Naive thymus-derived CD8-positive, alpha-beta T cell (primary cell): ENCODE data around the gene GLRA3. TPM values are rescaled to one million over a fixed set of nuclear protein-coding genes. Genes with fewer than 3 reads are reported as not detected.

Experiments
- ATAC-seq, 2 donors: fragments of 150-1000 bp; cut with Tn5 transposase in 1 of 2; sonication (Bioruptor Pico), chemical (Tn5 transposase) in 1 of 2; 1 replicate in 1 of 2; 2 replicates in 1 of 2; pipeline ENCODE4 v1.10.0; 2021; ENCODE audit warnings: mild to moderate bottlenecking in 2 of 2, moderate library complexity in 2 of 2
- POLR2A ChIA-PET: fragments of 350-600 bp; sonication (Branson Sonifier 250); formaldehyde crosslinking; loops from one replicate; lab custom pipeline; 2021; ENCODE audit warnings: antibody characterized with exemption; lab: Charles Lee
- DNase-seq, 10 donors: peaks; one replicate each; pipeline versions ENCODE4 v3.0.0 to v3.0.0-alpha.2; 2020 to 2022
- H3K27ac Mint-ChIP-seq, 10 donors: one replicate each; pipeline ENCODE4 v1.8.0; 2020 to 2022; ENCODE audit warnings: mild to moderate bottlenecking in 10 of 10, mixed read lengths in 10 of 10, moderate library complexity in 4 of 10, inconsistent platforms in 1 of 10
- H3K27me3 Mint-ChIP-seq, 5 donors: one replicate each; pipeline ENCODE4 v1.8.0; 2021 to 2022; ENCODE audit warnings: mixed read lengths in 5 of 5
- H3K36me3 Mint-ChIP-seq, 3 donors: one replicate each; pipeline ENCODE4 v1.8.0; 2020 to 2022; ENCODE audit warnings: mixed read lengths in 3 of 3, mild to moderate bottlenecking in 2 of 3, inconsistent platforms in 1 of 3
- H3K4me1 Mint-ChIP-seq, 4 donors: one replicate each; pipeline ENCODE4 v1.8.0; 2021 to 2022; ENCODE audit warnings: mixed read lengths in 4 of 4
- H3K4me3 Mint-ChIP-seq, 10 donors: one replicate each; pipeline ENCODE4 v1.8.0; 2020 to 2022; ENCODE audit warnings: mild to moderate bottlenecking in 10 of 10, mixed read lengths in 10 of 10, moderate library complexity in 6 of 10, inconsistent platforms in 1 of 10
- H3K9me3 Mint-ChIP-seq, 9 donors: one replicate each; pipeline ENCODE4 v1.8.0; 2020 to 2022; ENCODE audit warnings: mixed read lengths in 9 of 9, mild to moderate bottlenecking in 3 of 9, inconsistent platforms in 1 of 9, moderate library complexity in 1 of 9
- polyA plus RNA-seq, 3 donors: library from polyadenylated mRNA; unstranded; fragments of 300-500 nt; fragmentation: Illumina TruSeq; gene quantifications; one replicate each; pipeline ENCODE4 v1.2.3, GENCODE V29; 2021
- total RNA-seq, 8 experiments: library from RNA in 2 of 8; stranded (reverse) in 2 of 8; gene quantifications; one replicate each; pipeline ENCODE4 v1.2.3 and lab custom pipeline; 2021 to 2026

GLRA3 gene
- total and polyA plus RNA-seq, 5 experiments from 2014 or later, result not detected

DNA sequence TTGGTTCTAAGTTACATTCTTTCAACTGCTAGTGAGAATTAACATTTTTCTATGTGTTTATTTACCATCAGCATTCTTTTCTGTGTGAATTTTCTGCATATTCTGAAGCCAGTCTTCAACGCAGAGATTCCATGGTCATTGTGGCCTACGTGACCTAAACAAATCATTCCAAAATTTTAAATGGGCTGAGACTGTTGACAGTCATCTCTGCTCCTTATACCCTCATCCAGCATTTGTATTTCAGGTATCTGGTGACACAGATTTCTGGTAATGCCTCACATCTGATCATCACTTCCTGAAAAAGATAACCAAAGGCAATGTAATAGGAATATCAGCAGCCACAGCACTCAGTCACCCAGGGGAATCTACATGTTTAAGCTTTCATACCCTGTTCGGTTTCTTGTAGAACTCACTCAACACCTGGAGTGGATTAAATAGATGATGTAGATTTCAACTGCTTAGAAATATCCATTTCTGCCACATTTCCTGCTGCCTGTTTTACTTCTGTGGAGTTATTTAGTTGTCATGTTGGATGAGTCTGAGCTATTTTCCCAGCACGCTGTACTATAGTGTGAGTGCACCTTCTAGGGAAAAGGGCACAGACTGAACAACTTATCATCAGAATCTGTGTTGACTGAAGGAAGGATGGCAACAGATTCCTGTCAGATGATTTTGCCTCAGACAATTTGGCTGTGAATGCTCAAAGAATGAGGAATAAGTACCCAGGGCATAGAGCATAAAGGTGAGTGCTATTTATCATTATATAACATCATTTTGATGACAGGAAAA, 233.7 kb downstream of the GLRA3 start:
- ATAC-seq (no peak), DNase-seq (no peak)
- POLR2A ChIA-PET, result no interaction called here
- Mint-ChIP-seq H3K4me3 (no peak overlapping the region), H3K36me3 (no peaks in the 10 kb centered on the region), H3K9me3 (peaks cover 0 to 9% (median 0%) of the 10 kb centered on the region in 9 donors), H3K27ac (no peak overlapping the region), H3K4me1 (peaks cover 3 to 19% (median 11%) of the 10 kb centered on the region in 4 donors), H3K27me3 (no peaks in the 10 kb centered on the region)

DNA sequence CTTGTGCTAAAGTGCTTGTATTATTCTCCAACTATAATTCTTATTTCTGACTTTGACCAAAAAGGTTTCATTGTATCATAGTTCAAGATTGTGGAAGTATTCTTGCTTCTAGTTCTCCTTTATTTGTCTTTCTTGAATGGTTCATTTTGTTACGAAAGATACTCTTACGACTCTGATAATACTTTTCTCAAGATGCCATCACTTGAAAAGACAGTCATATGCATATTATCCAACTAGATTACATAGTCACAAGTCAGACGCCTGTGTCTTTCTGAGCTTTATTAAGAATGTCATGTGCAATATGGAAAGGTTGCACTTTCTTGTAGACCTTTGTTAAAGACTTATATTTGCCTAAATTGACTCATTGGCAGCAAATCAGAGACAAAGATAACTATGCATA, 235.3 kb downstream of the GLRA3 start:
- DNase-seq (no peak), ATAC-seq (no peak)
- no peak overlapping the region for H3K27ac Mint-ChIP-seq
- no peaks in the 10 kb centered on the region for H3K27me3 Mint-ChIP-seq
- no peaks in the 10 kb centered on the region for H3K36me3 Mint-ChIP-seq
- peaks cover 0 to 8% (median 0%) of the 10 kb centered on the region in 9 donors for H3K9me3 Mint-ChIP-seq
- no peak overlapping the region for H3K4me3 Mint-ChIP-seq
- H3K4me1 Mint-ChIP-seq, result peaks cover 3 to 19% (median 11%) of the 10 kb centered on the region in 4 donors
- POLR2A ChIA-PET, result no interaction called here

DNA sequence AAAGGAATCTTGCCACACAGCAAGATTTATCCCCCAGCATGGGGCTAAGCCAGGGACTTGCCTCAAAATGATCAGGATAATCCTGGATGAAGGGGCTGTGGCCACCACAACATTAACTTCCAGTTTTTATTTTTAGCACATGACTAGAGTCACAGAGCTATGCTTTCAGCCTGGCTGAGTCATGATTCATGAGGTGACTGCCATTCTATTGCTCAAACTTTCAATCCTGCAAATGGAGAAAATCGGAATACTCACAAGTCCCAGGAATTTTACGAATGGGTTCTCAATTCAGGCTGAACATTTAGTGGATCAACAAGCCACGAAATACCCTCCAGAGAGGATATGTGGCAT, 236.1 kb downstream of the GLRA3 start:
- no peak for DNase-seq
- H3K27ac Mint-ChIP-seq, result no peak overlapping the region
- H3K9me3 Mint-ChIP-seq, result peaks cover 0 to 6% (median 0%) of the 10 kb centered on the region in 9 donors

DNA sequence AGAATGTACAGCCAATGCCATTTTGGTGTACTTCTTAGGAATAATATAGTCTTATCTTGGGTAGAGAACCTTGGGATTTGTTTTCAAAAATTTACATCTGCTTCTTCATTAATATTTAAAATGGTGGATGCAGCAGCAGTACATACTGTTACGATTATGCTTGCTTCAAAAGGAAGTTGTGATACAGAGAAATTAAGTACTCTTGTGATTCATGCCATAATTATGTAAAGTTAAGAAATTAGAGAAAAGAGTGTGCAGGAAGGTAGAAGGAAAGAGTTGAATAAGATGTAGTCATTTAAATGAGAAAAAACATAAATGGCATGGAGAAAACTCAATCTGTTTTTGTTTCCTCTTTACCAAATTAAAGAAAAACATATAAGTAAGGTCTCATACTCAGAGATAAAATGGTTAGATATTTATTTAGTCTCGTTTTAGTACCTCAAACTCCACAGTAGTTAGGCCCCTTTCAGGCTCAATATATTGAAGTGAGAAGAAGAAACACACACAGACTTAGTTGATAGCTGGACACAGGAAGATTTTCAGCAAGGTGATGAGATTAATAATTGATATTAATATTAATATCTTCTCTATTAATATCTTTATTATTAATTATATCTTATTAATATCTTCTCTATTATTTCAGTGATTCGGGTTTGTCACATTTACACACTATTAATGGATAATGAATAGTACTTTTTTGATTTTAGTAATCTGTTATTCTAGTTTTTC, 236.6 kb downstream of the GLRA3 start:
- ATAC-seq (no peak), DNase-seq (no peak)
- peaks cover 0 to 6% (median 0%) of the 10 kb centered on the region in 9 donors for H3K9me3 Mint-ChIP-seq
- H3K4me1 Mint-ChIP-seq, result peaks cover 3 to 19% (median 11%) of the 10 kb centered on the region in 4 donors
- no peaks in the 10 kb centered on the region for H3K27me3 Mint-ChIP-seq
- H3K4me3 Mint-ChIP-seq, result peak overlapping the region in 1 of 10 donors; percentile 51
- POLR2A ChIA-PET, result interaction anchor here (0.7 kb wide), 1 partner anchor 26 kb away, joined by 3 read pairs; no protein-coding TSS in a partner anchor
- peak overlapping the region in 1 of 10 donors; percentile 63 for H3K27ac Mint-ChIP-seq
- no peaks in the 10 kb centered on the region for H3K36me3 Mint-ChIP-seq

More for the DNA sequence above, 236.1 kb downstream of the GLRA3 start:
- H3K36me3 Mint-ChIP-seq, result no peaks in the 10 kb centered on the region
- POLR2A ChIA-PET, result interaction anchor here (0.7 kb wide), 1 partner anchor 26 kb away, joined by 3 read pairs; no protein-coding TSS in a partner anchor
- ATAC-seq, result no peak
- H3K4me1 Mint-ChIP-seq, result peaks cover 3 to 19% (median 11%) of the 10 kb centered on the region in 4 donors
- no peak overlapping the region for H3K4me3 Mint-ChIP-seq
- no peaks in the 10 kb centered on the region for H3K27me3 Mint-ChIP-seq

DNA sequence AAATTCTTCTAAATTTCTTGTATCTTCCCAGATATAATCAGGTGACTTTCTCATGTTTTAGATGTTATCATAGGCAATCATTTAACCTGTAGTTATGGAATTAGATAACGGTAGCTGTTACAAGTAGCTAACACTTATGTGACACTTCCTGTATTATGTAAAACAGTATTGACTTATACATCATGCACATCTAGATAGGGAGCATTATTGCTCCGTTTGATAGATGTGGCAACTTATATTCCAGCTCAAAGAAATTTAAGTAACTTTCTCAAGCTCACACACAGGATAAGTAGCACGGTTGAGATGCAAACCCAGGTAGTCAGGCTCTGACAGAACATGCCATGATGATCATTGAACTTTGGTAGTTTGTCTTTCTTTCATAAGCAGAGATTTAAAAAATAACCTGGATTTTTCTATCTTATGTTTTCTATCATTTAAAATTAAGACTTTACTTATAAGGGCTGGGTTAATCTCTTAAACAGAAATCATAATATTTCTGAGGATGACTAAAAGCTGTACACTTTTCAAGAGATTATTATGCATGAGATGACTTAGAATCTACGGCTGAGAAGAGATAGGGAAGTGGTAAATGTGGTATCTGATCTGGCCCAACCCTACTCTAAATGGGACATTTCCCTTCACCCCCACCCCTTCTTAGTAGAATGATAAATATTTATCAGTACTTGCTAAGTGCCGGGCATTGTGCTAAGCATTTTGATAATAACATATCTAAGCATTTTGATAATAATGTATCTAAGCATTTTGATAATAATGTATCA, 237.6 kb downstream of the GLRA3 start:
- Mint-ChIP-seq H3K9me3 (peaks cover 0 to 10% (median 0%) of the 10 kb centered on the region in 9 donors), H3K36me3 (no peaks in the 10 kb centered on the region), H3K4me3 (peak overlapping the region in 8 of 10 donors; percentile 37 to 58 (median 50)), H3K27me3 (no peaks in the 10 kb centered on the region), H3K27ac (peak overlapping the region in 8 of 10 donors; percentile 17 to 86 (median 70)), H3K4me1 (peaks cover 3 to 19% (median 11%) of the 10 kb centered on the region in 4 donors)
- ATAC-seq (peak; percentile 66 to 82), DNase-seq (peak in 2 of 10 donors; percentile 19 to 21)
- POLR2A ChIA-PET, result interaction anchor here (0.6 to 1.9 kb wide), 2 partner anchors 69 to 94 kb away, joined by 4 to 7 read pairs; partner anchors contain the start of gene HPGD

DNA sequence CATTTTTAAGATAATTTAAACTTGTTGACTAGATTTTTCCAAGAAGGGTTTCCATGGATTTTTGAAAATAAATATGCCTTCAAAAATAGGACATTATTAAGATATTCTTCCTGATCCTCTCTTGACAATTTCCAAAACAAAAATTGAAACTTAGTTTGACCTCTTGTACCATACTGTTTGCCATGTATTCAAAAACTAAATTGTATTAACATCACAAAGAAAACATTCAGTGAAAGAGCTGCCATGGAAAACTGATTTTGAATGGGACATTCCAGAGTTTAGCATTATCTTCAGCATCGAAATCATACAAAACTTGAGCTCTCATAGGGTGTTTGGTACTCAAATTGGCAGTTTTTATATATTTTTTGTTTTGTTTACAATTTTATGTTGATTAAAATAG, 238.7 kb downstream of the GLRA3 start:
- Mint-ChIP-seq H3K9me3 (peaks cover 0 to 10% (median 2%) of the 10 kb centered on the region in 9 donors), H3K4me1 (peaks cover 3 to 19% (median 11%) of the 10 kb centered on the region in 4 donors), H3K4me3 (no peak overlapping the region), H3K27me3 (no peaks in the 10 kb centered on the region), H3K36me3 (no peaks in the 10 kb centered on the region), H3K27ac (no peak overlapping the region)
- DNase-seq, result no peak
- POLR2A ChIA-PET, result interaction anchor here (1.9 kb wide), 1 partner anchor 68 kb away, joined by 7 read pairs; the partner anchor contains the start of gene HPGD
- no peak for ATAC-seq

Other genes starting within 250 kb of the GLRA3 start
- gene ADAM29, start 89.1 kb upstream of the GLRA3 start, total RNA-seq, result not detected
- not detected for gene ADAM29, start 89.1 kb upstream of the GLRA3 start, polyA plus RNA-seq